DMS114 treated with DMSO at 0.1 percent for 48 hours (cell line): Measurements from ENCODE around the gene RAB15.

Source experiments
- DNase-seq: peaks from one replicate; lab custom pipeline; 2025; ENCODE audit not compliant: unreplicated experiment; lab: John Stamatoyannopoulos, UW

Gene RAB15

GRCh38 chr14:64956697-64957406 is 15.3 kb downstream of the RAB15 start:
- DNase-seq: no peak

GRCh38 chr14:64955297-64955696 is 16.8 kb downstream of the RAB15 start:
- no peak for DNase-seq

- no peak for DNase-seq
These were observed 17.5 kb downstream of the RAB15 start for GRCh38 chr14:64954491-64955240.

- DNase-seq: no peak
These were observed 18.5 kb downstream of the RAB15 start for GRCh38 chr14:64953661-64954060.

GRCh38 chr14:64953310-64953654 is 18.9 kb downstream of the RAB15 start:
- DNase-seq: no peak

- no peak for DNase-seq
These were observed 19.4 kb downstream of the RAB15 start for GRCh38 chr14:64952598-64953309.

- DNase-seq: no peak
These were observed 20.4 kb downstream of the RAB15 start for GRCh38 chr14:64951724-64952123.

- DNase-seq: no peak
These were observed 20.8 kb downstream of the RAB15 start for GRCh38 chr14:64951291-64951690.

GRCh38 chr14:64950889-64951288 is 21.2 kb downstream of the RAB15 start:
- no peak for DNase-seq

- no peak for DNase-seq
These were observed 23.4 kb downstream of the RAB15 start for GRCh38 chr14:64948612-64949210.

GRCh38 chr14:64947710-64948611 is 24.2 kb downstream of the RAB15 start:
- DNase-seq: no peak

GRCh38 chr14:64946310-64947045 is 25.7 kb downstream of the RAB15 start:
- DNase-seq: no peak

GRCh38 chr14:64945431-64946178 is 26.5 kb downstream of the RAB15 start:
- no peak for DNase-seq

GRCh38 chr14:64944861-64945260 is 27.3 kb downstream of the RAB15 start:
- DNase-seq: no peak

GRCh38 chr14:64944041-64944440 is 28.1 kb downstream of the RAB15 start:
- no peak for DNase-seq

- no peak for DNase-seq
These were observed 28.6 kb downstream of the RAB15 start for GRCh38 chr14:64943556-64943955.

- no peak for DNase-seq
These were observed 29.5 kb downstream of the RAB15 start, which contains the start of gene GPX2 for GRCh38 chr14:64942531-64943111. Gene GPX2, minus strand, starts transcription at chr14:64942745. Its CDS starts 19 bp downstream, at chr14:64942726.

GRCh38 chr14:64940336-64940910 is 31.7 kb downstream of the RAB15 start:
- no peak for DNase-seq
